C4-2B (cell line): ENCODE measurements around the gene ARHGAP1.

ENCODE experiments used
- ZFX ChIP-seq: fragments of 450-650 bp; IDR thresholded peaks from 2 replicates; pipeline ENCODE4 v1.6.1; 2017
- TF ChIP-seq, protein P1 (sequence below): fragments of 450-650 bp; conservative IDR thresholded peaks from 2 replicates; pipeline ENCODE4 v1.5.1; 2017; ENCODE audit warnings: mild to moderate bottlenecking

DNA sequence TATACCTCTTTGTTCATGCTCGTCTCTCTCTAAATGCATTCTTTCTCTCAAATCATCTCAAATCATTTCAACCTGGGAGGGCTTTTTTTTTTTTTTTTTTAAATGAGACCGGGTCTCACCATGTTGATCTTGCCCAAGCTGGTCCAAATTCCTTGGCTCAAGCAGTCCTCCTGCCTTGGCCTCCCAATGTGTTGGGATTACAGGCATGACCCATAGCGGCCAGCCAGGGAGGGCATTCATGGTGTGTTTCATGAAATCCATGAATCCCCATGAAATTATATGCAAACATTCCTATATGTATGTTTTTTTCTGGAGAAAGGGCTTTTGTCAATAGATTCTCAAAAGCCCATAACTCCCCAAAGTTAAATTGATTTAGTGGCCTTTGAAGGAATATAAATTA, 56.9 kb downstream of the ARHGAP1 start:
- TF ChIP-seq, protein P1, sequence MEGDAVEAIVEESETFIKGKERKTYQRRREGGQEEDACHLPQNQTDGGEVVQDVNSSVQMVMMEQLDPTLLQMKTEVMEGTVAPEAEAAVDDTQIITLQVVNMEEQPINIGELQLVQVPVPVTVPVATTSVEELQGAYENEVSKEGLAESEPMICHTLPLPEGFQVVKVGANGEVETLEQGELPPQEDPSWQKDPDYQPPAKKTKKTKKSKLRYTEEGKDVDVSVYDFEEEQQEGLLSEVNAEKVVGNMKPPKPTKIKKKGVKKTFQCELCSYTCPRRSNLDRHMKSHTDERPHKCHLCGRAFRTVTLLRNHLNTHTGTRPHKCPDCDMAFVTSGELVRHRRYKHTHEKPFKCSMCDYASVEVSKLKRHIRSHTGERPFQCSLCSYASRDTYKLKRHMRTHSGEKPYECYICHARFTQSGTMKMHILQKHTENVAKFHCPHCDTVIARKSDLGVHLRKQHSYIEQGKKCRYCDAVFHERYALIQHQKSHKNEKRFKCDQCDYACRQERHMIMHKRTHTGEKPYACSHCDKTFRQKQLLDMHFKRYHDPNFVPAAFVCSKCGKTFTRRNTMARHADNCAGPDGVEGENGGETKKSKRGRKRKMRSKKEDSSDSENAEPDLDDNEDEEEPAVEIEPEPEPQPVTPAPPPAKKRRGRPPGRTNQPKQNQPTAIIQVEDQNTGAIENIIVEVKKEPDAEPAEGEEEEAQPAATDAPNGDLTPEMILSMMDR, result no peak
- no peak for TF ChIP-seq ZFX
